Muscle layer of duodenum (tissue), 2 donors: ENCODE measurements around the gene ANO6.

Experiments used
- H3K27ac ChIP-seq: one replicate; pipeline ENCODE4 v1.7.0; 2013; ENCODE audit warnings: mild to moderate bottlenecking, low read length
- H3K27me3 ChIP-seq: one replicate; pipeline ENCODE4 v1.7.0; 2013; ENCODE audit warnings: low read depth, mild to moderate bottlenecking, control low read depth, low read length
- H3K36me3 ChIP-seq, 2 donors: one replicate each; pipeline ENCODE4 v1.7.0; 2013; ENCODE audit warnings: low read length in 2 of 2, control low read depth in 1 of 2, mild to moderate bottlenecking in 1 of 2; ENCODE audit not compliant: insufficient read depth in 2 of 2, control insufficient read depth in 1 of 2
- H3K4me1 ChIP-seq, 2 donors: one replicate each; pipeline ENCODE4 v1.7.0; 2013; ENCODE audit warnings: low read length in 2 of 2, mild to moderate bottlenecking in 2 of 2, control low read depth in 1 of 2, moderate library complexity in 1 of 2; ENCODE audit not compliant: insufficient read depth in 2 of 2, control insufficient read depth in 1 of 2
- H3K4me3 ChIP-seq, 2 donors: one replicate each; pipeline ENCODE4 v1.7.0; 2013; ENCODE audit warnings: low read length in 2 of 2, low read depth in 1 of 2, mild to moderate bottlenecking in 1 of 2
- H3K9me3 ChIP-seq, 2 donors: one replicate each; pipeline ENCODE4 v1.7.0; 2013; ENCODE audit warnings: low read length in 2 of 2, control low read depth in 1 of 2, mild to moderate bottlenecking in 1 of 2; ENCODE audit not compliant: control insufficient read depth in 1 of 2
- donor health status: healthy.

The ANO6 gene

GRCh38 chr12:45298721-45299692 is 83.1 kb downstream of the ANO6 start:
- Histone ChIP-seq H3K27ac (peak overlapping the region; percentile 34), H3K4me3 (no peak overlapping the region), H3K4me1 (peaks cover 0 to 25% of the 10 kb centered on the region in 2 donors), H3K9me3 (no peaks in the 10 kb centered on the region), H3K36me3 (no peaks in the 10 kb centered on the region), H3K27me3 (no peaks in the 10 kb centered on the region)

DNA sequence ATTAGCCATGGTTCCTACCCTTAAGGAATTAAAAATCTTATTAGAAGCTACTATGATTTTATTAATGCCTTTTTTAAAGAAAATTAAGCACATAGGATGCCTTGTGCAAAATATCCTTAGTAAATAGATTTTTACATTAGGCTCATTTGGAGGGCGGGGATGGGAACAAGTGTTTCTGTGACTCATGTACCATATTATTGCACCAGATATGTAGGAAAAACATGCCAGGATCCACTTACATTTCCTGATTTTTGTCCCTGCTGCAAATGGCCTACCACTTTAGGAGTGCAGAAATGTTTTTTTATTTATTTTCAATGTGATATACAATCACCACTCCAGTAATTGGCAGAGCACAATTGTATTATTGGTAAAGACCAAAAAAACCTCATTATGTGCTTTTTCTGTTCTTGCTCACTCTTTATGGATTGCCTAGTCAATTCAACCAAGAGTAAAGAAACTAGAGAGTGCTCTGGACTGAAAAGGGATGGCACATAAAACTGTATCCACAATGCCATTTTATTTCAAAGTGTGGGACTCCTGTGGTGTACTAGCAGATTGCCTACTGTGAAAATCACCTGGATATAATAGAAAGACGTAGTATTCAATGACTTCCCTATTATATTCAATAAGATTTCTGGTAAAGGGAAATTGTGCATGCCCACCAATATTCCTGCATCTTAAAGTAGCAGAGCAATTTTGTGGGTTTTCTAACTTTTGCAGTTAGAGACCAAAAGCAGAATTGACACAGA is 86.9 kb downstream of the ANO6 start:
- no peak overlapping the region for H3K4me3 ChIP-seq
- no peak overlapping the region for H3K27ac ChIP-seq
- H3K36me3 ChIP-seq: peaks cover 0 to 9% of the 10 kb centered on the region in 2 donors
- H3K9me3 ChIP-seq: no peaks in the 10 kb centered on the region
- no peaks in the 10 kb centered on the region for H3K27me3 ChIP-seq
- H3K4me1 ChIP-seq: peaks cover 0 to 39% of the 10 kb centered on the region in 2 donors

DNA sequence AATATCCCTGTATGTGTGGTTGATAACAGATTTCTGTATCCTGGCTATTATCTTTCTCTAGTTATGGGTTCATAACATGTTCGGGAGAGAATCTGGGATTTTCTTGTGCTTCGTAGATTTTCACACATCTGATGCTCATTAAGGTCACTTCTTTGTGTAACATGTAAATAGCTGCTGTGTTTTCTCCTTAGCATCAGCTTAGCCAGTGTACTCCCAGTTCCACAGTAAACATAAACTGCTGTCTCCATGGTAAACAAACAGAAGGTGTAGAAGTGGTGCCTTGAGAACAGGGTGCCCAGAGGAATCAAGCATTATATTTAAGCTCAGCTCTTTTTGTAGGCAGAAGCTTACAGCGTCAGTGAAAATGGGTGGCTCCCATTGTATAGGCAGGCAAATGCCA is 88.0 kb downstream of the ANO6 start:
- H3K9me3 ChIP-seq: no peaks in the 10 kb centered on the region
- peaks cover 0 to 9% of the 10 kb centered on the region in 2 donors for H3K36me3 ChIP-seq
- no peaks in the 10 kb centered on the region for H3K27me3 ChIP-seq
- H3K4me3 ChIP-seq: no peak overlapping the region
- peaks cover 0 to 31% of the 10 kb centered on the region in 2 donors for H3K4me1 ChIP-seq
- H3K27ac ChIP-seq: peak overlapping the region; percentile 37

DNA sequence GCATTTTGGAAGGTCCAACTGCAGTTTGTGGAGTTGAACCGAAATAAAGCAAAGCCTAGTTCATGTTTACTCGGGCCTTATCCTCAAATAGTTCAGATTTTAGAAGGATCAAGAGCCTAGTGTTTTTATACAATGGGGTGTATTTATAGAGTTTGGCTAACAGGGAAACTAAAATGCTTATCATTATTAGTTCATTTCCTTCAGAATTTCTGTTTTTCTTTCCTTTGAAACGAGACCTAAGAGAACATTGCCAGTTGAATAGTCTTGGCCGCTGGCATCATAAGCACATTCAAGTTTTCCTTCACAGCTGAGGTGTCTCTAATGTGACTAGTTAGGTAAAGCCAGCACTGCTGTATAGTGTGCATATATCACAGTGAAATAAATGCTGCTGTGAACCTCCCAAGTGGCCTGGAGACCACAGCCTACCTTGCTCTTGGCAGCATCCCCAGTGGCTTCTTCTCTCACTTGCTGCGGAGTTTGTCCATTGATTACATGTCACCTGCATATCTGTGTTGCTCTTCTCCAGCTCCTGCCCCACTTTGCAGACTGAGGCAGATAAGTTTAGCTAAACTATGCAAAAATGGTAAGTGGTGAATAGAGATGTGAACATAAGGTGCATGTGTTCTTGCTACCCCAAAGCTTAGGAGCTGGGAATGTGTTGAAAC is 88.8 kb downstream of the ANO6 start:
- Histone ChIP-seq H3K4me3 (no peak overlapping the region), H3K9me3 (no peaks in the 10 kb centered on the region), H3K27me3 (no peaks in the 10 kb centered on the region), H3K27ac (no peak overlapping the region), H3K4me1 (peaks cover under 1 to 28% of the 10 kb centered on the region in 2 donors), H3K36me3 (peaks cover 0 to 9% of the 10 kb centered on the region in 2 donors)

DNA sequence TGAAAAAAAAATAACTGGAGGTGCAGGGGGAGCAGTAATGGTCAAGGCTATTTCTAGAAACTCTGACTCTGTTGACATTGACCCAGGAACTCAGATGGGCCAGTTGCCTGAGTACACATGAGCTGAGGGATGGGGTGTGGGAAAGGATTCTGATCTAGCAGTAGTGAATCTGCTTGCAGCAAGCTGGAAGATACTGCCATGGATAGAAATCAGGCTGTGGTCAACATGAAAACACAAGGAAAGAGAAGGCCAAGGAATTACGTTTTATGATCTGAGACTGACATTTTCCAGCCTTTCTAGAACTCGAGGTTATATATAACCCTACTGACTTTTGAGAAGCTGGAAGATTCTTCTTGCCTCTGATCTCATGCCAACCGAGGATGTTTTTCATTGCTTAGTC is 90.0 kb downstream of the ANO6 start:
- H3K9me3 ChIP-seq: no peaks in the 10 kb centered on the region
- H3K4me1 ChIP-seq: peaks cover 13 to 29% of the 10 kb centered on the region in 2 donors
- H3K4me3 ChIP-seq: no peak overlapping the region
- peaks cover 0 to 9% of the 10 kb centered on the region in 2 donors for H3K36me3 ChIP-seq
- no peaks in the 10 kb centered on the region for H3K27me3 ChIP-seq
- H3K27ac ChIP-seq: no peak overlapping the region

GRCh38 chr12:45309836-45310626 is 94.1 kb downstream of the ANO6 start:
- Histone ChIP-seq H3K27me3 (no peaks in the 10 kb centered on the region), H3K27ac (peak overlapping the region; percentile 21), H3K4me3 (no peak overlapping the region), H3K36me3 (peaks cover under 1 to 4% of the 10 kb centered on the region in 2 donors), H3K9me3 (no peaks in the 10 kb centered on the region), H3K4me1 (peaks cover 14 to 16% of the 10 kb centered on the region in 2 donors)

- Histone ChIP-seq H3K36me3 (peaks cover 0 to 4% of the 10 kb centered on the region in 2 donors), H3K9me3 (no peaks in the 10 kb centered on the region), H3K4me3 (no peak overlapping the region), H3K27ac (no peak overlapping the region), H3K4me1 (peaks cover 13 to 14% of the 10 kb centered on the region in 2 donors), H3K27me3 (no peaks in the 10 kb centered on the region)
Measured at GRCh38 chr12:45310627-45310968, 94.7 kb downstream of the ANO6 start.

DNA sequence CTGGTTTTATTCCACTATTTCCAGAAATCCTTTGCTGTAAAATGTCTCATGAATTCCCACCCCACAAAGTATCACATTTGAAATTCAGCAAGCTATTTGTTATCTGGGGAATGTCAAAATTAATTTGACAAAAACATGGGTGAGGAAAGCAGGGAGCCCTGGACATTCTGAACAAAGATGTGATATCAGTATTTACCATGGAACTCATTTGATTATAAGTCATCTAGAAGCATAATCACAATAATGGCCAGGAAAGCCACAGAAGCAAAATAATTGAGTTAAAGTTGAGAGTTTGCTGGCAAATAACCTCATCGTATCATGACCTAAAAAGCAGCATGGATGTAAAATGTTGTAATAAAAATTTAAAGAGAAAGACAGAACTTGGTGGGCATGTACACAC is 96.1 kb downstream of the ANO6 start:
- H3K36me3 ChIP-seq: peaks cover 0 to 7% of the 10 kb centered on the region in 2 donors
- H3K27me3 ChIP-seq: no peaks in the 10 kb centered on the region
- H3K9me3 ChIP-seq: no peaks in the 10 kb centered on the region
- no peak overlapping the region for H3K27ac ChIP-seq
- H3K4me1 ChIP-seq: peaks cover 10 to 14% of the 10 kb centered on the region in 2 donors
- no peak overlapping the region for H3K4me3 ChIP-seq

- Histone ChIP-seq H3K27ac (no peak overlapping the region), H3K36me3 (peaks cover 0 to 7% of the 10 kb centered on the region in 2 donors), H3K4me3 (no peak overlapping the region), H3K27me3 (no peaks in the 10 kb centered on the region), H3K9me3 (no peaks in the 10 kb centered on the region), H3K4me1 (peaks cover 5 to 12% of the 10 kb centered on the region in 2 donors)
Measured at GRCh38 chr12:45314770-45315169, 98.9 kb downstream of the ANO6 start.

DNA sequence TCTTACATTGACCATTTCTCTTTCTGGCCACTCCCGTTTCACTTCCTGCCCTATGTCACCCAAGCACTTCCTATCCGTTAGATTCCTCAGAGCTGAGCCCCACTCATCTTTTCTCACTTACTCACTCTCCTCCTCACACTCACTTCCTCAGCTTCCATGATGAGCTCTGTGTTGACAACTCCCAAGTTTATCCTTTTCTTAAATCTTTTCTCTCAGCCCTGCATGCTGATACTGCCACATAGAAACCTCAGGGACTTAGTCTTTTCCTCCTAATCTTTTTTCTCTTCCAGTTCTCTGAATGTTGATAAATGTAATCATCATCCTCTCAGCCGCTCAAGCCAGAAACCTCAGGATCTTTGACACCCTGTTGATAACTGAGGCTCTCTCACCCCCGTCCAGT is 99.6 kb downstream of the ANO6 start:
- H3K36me3 ChIP-seq: peaks cover 0 to 7% of the 10 kb centered on the region in 2 donors
- no peaks in the 10 kb centered on the region for H3K9me3 ChIP-seq
- no peak overlapping the region for H3K27ac ChIP-seq
- H3K4me3 ChIP-seq: no peak overlapping the region
- no peaks in the 10 kb centered on the region for H3K27me3 ChIP-seq
- peaks cover 0 to 5% of the 10 kb centered on the region in 2 donors for H3K4me1 ChIP-seq
